ENCODE data around the gene PACRG. TPM values are rescaled to one million over a fixed set of nuclear protein-coding genes. Genes with fewer than 3 reads are reported as not detected.

PACRG gene
- total RNA-seq, 1 experiment from 2014 or later: 0.44 TPM

DNA sequence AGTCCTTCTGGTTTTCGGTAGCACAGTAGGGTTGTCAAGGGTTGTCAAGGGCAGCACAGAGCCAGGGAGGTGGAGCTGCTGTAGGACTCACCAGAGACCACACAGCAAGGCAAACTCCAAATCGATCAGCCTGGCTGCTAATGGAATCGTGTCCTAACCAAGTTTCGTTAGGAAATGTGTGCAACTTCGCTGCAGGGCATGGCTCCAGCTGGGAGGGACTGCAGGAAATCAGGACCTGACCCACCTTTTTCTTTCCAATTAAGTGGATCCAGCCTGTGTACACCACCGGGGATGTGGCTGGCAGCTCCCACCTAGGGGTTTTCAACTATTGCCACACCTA, 435.1 kb downstream of the PACRG start (continued):
- TF ChIP-seq MXD4 (CRISPR knock-in tag; IDR thresholded peaks at IDR 0.05; ENCODE audit: borderline replicate concordance) (no peak), TEAD1 (CRISPR knock-in tag; IDR thresholded peaks at IDR 0.05) (no peak), ZNF396 (CRISPR knock-in tag; IDR thresholded peaks at IDR 0.05; ENCODE audit: borderline replicate concordance) (no peak), ZNF317 (CRISPR knock-in tag; IDR thresholded peaks at IDR 0.05; ENCODE audit: borderline replicate concordance, low read depth) (no peak), GRHL2 (CRISPR knock-in tag; IDR thresholded peaks at IDR 0.05; ENCODE audit: insufficient replicate concordance, severe bottlenecking) (no peak), NFE2L1 (CRISPR knock-in tag; IDR thresholded peaks at IDR 0.05) (no peak), TP53 (CRISPR knock-in tag; IDR thresholded peaks at IDR 0.05) (no peak), CREM (CRISPR knock-in tag; IDR thresholded peaks at IDR 0.05) (no peak), ZNF232 (CRISPR knock-in tag; IDR thresholded peaks at IDR 0.05) (no peak)
- TF ChIP-seq, protein P1, sequence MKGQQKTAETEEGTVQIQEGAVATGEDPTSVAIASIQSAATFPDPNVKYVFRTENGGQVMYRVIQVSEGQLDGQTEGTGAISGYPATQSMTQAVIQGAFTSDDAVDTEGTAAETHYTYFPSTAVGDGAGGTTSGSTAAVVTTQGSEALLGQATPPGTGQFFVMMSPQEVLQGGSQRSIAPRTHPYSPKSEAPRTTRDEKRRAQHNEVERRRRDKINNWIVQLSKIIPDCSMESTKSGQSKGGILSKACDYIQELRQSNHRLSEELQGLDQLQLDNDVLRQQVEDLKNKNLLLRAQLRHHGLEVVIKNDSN (CRISPR knock-in tag; IDR thresholded peaks at IDR 0.05): no peak
- TF ChIP-seq, protein P2, sequence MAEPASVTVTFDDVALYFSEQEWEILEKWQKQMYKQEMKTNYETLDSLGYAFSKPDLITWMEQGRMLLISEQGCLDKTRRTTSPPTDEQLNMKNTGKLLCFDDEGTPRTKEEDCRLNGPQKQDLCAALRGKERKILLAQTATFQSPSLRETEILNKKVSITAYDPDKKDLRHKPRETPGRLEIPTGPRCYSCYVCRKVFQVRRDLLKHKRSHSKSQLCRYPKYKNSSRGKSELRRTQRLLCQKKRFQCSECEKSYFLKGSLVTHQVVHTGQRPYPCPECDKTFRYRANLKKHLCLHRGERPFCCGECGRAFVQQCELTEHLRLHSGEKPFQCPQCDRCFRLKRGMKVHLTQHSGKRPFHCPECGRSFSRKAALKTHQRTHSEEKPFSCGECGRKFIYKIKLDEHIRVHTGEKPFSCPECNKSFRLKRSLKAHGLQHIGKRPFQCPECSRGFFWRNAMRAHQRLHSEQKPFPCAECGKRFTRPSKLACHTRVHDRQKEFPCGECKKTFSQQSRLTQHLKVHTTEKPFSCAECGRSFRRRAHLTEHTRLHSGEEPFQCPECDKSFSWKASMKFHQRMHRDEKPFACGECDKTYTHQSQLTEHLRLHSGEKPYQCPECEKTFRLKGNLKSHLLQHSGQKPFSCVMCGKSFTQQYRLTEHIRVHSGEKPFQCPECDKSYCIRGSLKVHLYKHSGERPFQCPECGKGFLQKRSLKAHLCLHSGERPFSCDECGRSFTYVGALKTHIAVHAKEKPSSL (CRISPR knock-in tag; conservative IDR thresholded peaks at IDR 0.05): no peak
- TF ChIP-seq, protein P3, sequence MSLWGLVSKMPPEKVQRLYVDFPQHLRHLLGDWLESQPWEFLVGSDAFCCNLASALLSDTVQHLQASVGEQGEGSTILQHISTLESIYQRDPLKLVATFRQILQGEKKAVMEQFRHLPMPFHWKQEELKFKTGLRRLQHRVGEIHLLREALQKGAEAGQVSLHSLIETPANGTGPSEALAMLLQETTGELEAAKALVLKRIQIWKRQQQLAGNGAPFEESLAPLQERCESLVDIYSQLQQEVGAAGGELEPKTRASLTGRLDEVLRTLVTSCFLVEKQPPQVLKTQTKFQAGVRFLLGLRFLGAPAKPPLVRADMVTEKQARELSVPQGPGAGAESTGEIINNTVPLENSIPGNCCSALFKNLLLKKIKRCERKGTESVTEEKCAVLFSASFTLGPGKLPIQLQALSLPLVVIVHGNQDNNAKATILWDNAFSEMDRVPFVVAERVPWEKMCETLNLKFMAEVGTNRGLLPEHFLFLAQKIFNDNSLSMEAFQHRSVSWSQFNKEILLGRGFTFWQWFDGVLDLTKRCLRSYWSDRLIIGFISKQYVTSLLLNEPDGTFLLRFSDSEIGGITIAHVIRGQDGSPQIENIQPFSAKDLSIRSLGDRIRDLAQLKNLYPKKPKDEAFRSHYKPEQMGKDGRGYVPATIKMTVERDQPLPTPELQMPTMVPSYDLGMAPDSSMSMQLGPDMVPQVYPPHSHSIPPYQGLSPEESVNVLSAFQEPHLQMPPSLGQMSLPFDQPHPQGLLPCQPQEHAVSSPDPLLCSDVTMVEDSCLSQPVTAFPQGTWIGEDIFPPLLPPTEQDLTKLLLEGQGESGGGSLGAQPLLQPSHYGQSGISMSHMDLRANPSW (CRISPR knock-in tag; conservative IDR thresholded peaks at IDR 0.05; ENCODE audit: low read depth): no peak
- TF ChIP-seq, protein P4, sequence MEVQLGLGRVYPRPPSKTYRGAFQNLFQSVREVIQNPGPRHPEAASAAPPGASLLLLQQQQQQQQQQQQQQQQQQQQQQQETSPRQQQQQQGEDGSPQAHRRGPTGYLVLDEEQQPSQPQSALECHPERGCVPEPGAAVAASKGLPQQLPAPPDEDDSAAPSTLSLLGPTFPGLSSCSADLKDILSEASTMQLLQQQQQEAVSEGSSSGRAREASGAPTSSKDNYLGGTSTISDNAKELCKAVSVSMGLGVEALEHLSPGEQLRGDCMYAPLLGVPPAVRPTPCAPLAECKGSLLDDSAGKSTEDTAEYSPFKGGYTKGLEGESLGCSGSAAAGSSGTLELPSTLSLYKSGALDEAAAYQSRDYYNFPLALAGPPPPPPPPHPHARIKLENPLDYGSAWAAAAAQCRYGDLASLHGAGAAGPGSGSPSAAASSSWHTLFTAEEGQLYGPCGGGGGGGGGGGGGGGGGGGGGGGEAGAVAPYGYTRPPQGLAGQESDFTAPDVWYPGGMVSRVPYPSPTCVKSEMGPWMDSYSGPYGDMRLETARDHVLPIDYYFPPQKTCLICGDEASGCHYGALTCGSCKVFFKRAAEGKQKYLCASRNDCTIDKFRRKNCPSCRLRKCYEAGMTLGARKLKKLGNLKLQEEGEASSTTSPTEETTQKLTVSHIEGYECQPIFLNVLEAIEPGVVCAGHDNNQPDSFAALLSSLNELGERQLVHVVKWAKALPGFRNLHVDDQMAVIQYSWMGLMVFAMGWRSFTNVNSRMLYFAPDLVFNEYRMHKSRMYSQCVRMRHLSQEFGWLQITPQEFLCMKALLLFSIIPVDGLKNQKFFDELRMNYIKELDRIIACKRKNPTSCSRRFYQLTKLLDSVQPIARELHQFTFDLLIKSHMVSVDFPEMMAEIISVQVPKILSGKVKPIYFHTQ (CRISPR knock-in tag; IDR thresholded peaks at IDR 0.05): no peak

DNA sequence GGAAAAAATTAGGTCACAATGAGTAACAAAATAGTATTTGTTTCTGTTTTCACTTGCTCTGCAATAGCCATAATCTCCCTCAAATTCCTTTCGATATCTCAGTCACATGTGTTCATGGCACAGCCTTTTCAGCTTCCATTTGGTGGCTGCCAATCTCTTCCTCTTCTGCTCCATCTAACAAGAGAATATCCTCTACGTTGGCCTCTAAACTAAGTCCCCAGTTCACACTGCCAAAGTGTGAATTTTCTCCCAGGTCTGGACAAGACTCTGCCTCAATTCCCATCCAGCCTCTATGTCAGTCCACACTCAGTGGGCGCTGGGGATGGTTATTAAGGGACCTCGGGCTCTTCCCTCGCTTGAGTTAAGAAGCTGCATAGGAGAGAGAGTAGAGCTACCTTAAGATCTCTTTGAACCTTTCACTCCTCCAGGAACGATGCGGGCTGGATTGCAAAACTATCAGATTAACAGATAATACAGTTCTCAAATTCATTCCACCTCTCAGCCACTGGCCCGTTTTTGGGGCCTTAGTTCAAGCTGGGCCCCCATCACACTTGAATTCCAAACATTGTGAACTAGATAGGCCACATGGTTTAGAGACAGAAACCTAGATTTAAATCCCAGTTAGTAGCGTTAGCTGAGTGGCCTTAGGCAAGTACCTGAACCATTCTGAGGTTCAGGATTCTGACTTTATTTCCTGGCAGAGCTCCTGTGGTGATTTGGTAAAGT, 436.6 kb downstream of the PACRG start:
- Mint-ChIP-seq H3K27me3 (ENCODE audit: low read depth) (no peaks in the 10 kb centered on the region), H3K4me3 (no peak overlapping the region), H3K36me3 (no peaks in the 10 kb centered on the region), H3K4me1 (no peaks in the 10 kb centered on the region), H3K9me3 (peaks cover 7% of the 10 kb centered on the region), H3K27ac (peak overlapping the region; percentile 74)
- ATAC-seq (no peak), DNase-seq (ENCODE audit: low spot score) (no peak)
- ChIA-PET CTCF (no interaction called here), POLR2A (no interaction called here)
- TF ChIP-seq GABPB1 (CRISPR knock-in tag; IDR thresholded peaks at IDR 0.05): no peak
- no peak for TF ChIP-seq CREM (CRISPR knock-in tag; IDR thresholded peaks at IDR 0.05)
- no peak for TF ChIP-seq SMAD3 (CRISPR knock-in tag; IDR thresholded peaks at IDR 0.05; ENCODE audit: borderline replicate concordance)
- no peak for TF ChIP-seq ZNF263 (CRISPR knock-in tag; IDR thresholded peaks at IDR 0.05; ENCODE audit: low read depth)
- no peak for TF ChIP-seq TEAD1 (CRISPR knock-in tag; IDR thresholded peaks at IDR 0.05)
- TF ChIP-seq, protein P5, sequence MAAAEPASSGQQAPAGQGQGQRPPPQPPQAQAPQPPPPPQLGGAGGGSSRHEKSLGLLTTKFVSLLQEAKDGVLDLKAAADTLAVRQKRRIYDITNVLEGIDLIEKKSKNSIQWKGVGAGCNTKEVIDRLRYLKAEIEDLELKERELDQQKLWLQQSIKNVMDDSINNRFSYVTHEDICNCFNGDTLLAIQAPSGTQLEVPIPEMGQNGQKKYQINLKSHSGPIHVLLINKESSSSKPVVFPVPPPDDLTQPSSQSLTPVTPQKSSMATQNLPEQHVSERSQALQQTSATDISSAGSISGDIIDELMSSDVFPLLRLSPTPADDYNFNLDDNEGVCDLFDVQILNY (CRISPR knock-in tag; IDR thresholded peaks at IDR 0.05): no peak
- TF ChIP-seq CREB1 (CRISPR knock-in tag; IDR thresholded peaks at IDR 0.05): no peak
- no peak for TF ChIP-seq MYBL2 (CRISPR knock-in tag; IDR thresholded peaks at IDR 0.05)
- TF ChIP-seq, protein P6, sequence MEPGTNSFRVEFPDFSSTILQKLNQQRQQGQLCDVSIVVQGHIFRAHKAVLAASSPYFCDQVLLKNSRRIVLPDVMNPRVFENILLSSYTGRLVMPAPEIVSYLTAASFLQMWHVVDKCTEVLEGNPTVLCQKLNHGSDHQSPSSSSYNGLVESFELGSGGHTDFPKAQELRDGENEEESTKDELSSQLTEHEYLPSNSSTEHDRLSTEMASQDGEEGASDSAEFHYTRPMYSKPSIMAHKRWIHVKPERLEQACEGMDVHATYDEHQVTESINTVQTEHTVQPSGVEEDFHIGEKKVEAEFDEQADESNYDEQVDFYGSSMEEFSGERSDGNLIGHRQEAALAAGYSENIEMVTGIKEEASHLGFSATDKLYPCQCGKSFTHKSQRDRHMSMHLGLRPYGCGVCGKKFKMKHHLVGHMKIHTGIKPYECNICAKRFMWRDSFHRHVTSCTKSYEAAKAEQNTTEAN (CRISPR knock-in tag; IDR thresholded peaks at IDR 0.05): no peak
- TF ChIP-seq RORB (CRISPR knock-in tag; IDR thresholded peaks at IDR 0.05): no peak
- TF ChIP-seq TEAD4 (CRISPR knock-in tag; IDR thresholded peaks at IDR 0.05): no peak
- no peak for TF ChIP-seq FOXP1 (CRISPR knock-in tag; IDR thresholded peaks at IDR 0.05; ENCODE audit: borderline replicate concordance)
- no peak for TF ChIP-seq JUN (CRISPR knock-in tag; IDR thresholded peaks at IDR 0.05)
